Tibial nerve (tissue), 4 donors: Measurements from ENCODE around the gene PPP6C. TPM values are rescaled to one million over a fixed set of nuclear protein-coding genes. Genes with fewer than 3 reads are reported as not detected.

Experiments used
- DNase-seq, 2 donors: peaks; one replicate each; pipeline ENCODE4 v3.0.0-alpha.2; 2019; ENCODE audit warnings: low spot score in 2 of 2
- H3K27ac ChIP-seq, 4 donors: fragments of 200-600 bp; sonication (generic) in 3 of 4; one replicate each; pipeline ENCODE4 v1.5.1; 2017 to 2019; ENCODE audit warnings: mild to moderate bottlenecking in 1 of 4
- H3K27me3 ChIP-seq, 2 donors: fragments of 200-600 bp; sonication (generic) in 1 of 2; one replicate each; pipeline versions ENCODE4 v1.5.1 to v1.6.0; 2017 to 2019
- H3K36me3 ChIP-seq, 3 donors: fragments of 200-600 bp; sonication (generic); one replicate each; pipeline ENCODE4 v1.5.1; 2018 to 2019
- H3K4me1 ChIP-seq, 4 donors: fragments of 200-600 bp; sonication (generic) in 3 of 4; one replicate each; pipeline ENCODE4 v1.5.1; 2017 to 2019
- H3K4me3 ChIP-seq, 4 donors: fragments of 200-600 bp; sonication (generic) in 3 of 4; one replicate each; pipeline ENCODE4 v1.5.1; 2017 to 2019; ENCODE audit warnings: mild to moderate bottlenecking in 1 of 4, moderate library complexity in 1 of 4
- H3K9me3 ChIP-seq, 4 donors: fragments of 200-600 bp; sonication (generic) in 3 of 4; one replicate each; pipeline ENCODE4 v1.5.1; 2017 to 2019
- CTCF ChIP-seq, 5 experiments: fragments of 200-600 bp in 3 of 5; fragments of 450-650 bp in 2 of 5; sonication (generic) in 3 of 5; IDR thresholded peaks; one replicate each; pipeline ENCODE4 v1.5.1; 2016 to 2019; ENCODE audit warnings: antibody characterized with exemption in 5 of 5, mild to moderate bottlenecking in 3 of 5, moderate library complexity in 2 of 5
- EP300 ChIP-seq, 2 donors: sonication (generic); formaldehyde crosslinking; IDR thresholded peaks; one replicate each; pipeline ENCODE4 v1.6.1; 2017; ENCODE audit warnings: antibody characterized with exemption in 2 of 2, mild to moderate bottlenecking in 1 of 2
- POLR2A ChIP-seq, 2 donors: fragments of 450-650 bp; IDR thresholded peaks; one replicate each; pipeline ENCODE4 v1.6.1; 2017; ENCODE audit warnings: antibody characterized with exemption in 2 of 2, mild to moderate bottlenecking in 2 of 2, moderate library complexity in 2 of 2
- WGBS, 2 donors: methylation state at CpG; one replicate each; pipeline ENCODE4 v1.1.5; 2018; 5-methylcytosine and 5-hydroxymethylcytosine counted together
- total RNA-seq, 4 donors: library from RNA; depleted of rRNA; stranded (reverse); fragments of >200 nt; gene quantifications; one replicate each; pipeline ENCODE4 v1.1.0, GENCODE V29; 2016

PPP6C gene
- total RNA-seq, 4 donors from 2014 or later = 30.6 to 32.7 (median 31.6) TPM

GRCh38 chr9:125140576-125140975 lies 49.0 kb downstream of the PPP6C start:
- WGBS, 2 donors = 85 to 92% methylated on average over 1 of the region's 1 CpG
- no peak for DNase-seq
- H3K27ac ChIP-seq = no peak overlapping the region
- TF ChIP-seq CTCF (IDR thresholded peaks at IDR 0.05) = no peak
- TF ChIP-seq EP300 (IDR thresholded peaks at IDR 0.05) = no peak
- TF ChIP-seq POLR2A (IDR thresholded peaks at IDR 0.05) = no peak
- no peak overlapping the region for H3K4me3 ChIP-seq
- H3K4me1 ChIP-seq = peaks cover 0 to 15% (median 0%) of the 10 kb centered on the region in 4 donors
- H3K9me3 ChIP-seq = no peaks in the 10 kb centered on the region
- H3K27me3 ChIP-seq = no peaks in the 10 kb centered on the region
- H3K36me3 ChIP-seq = peaks cover 0 to 8% (median 0%) of the 10 kb centered on the region in 3 donors

- 51 to 60% methylated on average over 4 of the region's 4 CpGs for WGBS, 2 donors
- no peak for TF ChIP-seq CTCF (IDR thresholded peaks at IDR 0.05)
- no peak for TF ChIP-seq EP300 (IDR thresholded peaks at IDR 0.05)
- no peak for TF ChIP-seq POLR2A (IDR thresholded peaks at IDR 0.05)
- H3K36me3 ChIP-seq = peaks cover 0 to 12% (median 0%) of the 10 kb centered on the region in 3 donors
- no peaks in the 10 kb centered on the region for H3K27me3 ChIP-seq
- no peak overlapping the region for H3K4me3 ChIP-seq
- peaks cover 0 to 2% (median 0%) of the 10 kb centered on the region in 4 donors for H3K4me1 ChIP-seq
- no peak overlapping the region for H3K27ac ChIP-seq
- no peak for DNase-seq
- H3K9me3 ChIP-seq = no peaks in the 10 kb centered on the region
Observed at GRCh38 chr9:125137200-125137599, 52.4 kb downstream of the PPP6C start.

GRCh38 chr9:125134976-125135375 lies 54.6 kb downstream of the PPP6C start:
- H3K27me3 ChIP-seq = no peaks in the 10 kb centered on the region
- no peak for TF ChIP-seq CTCF (IDR thresholded peaks at IDR 0.05)
- no peak for TF ChIP-seq POLR2A (IDR thresholded peaks at IDR 0.05)
- TF ChIP-seq EP300 (IDR thresholded peaks at IDR 0.05) = no peak
- H3K27ac ChIP-seq = no peak overlapping the region
- no peak overlapping the region for H3K4me3 ChIP-seq
- H3K4me1 ChIP-seq = no peaks in the 10 kb centered on the region
- peaks cover 0 to 9% (median 0%) of the 10 kb centered on the region in 3 donors for H3K36me3 ChIP-seq
- no peak for DNase-seq
- H3K9me3 ChIP-seq = no peaks in the 10 kb centered on the region

- 69 to 74% methylated on average over 1 of the region's 1 CpG for WGBS, 2 donors
- Histone ChIP-seq H3K36me3 (peaks cover 0 to 4% (median 0%) of the 10 kb centered on the region in 3 donors), H3K27ac (no peak overlapping the region), H3K27me3 (no peaks in the 10 kb centered on the region), H3K4me1 (no peaks in the 10 kb centered on the region), H3K4me3 (no peak overlapping the region), H3K9me3 (no peaks in the 10 kb centered on the region)
- TF ChIP-seq POLR2A (IDR thresholded peaks at IDR 0.05) (no peak), CTCF (IDR thresholded peaks at IDR 0.05) (no peak), EP300 (IDR thresholded peaks at IDR 0.05) (no peak)
- no peak for DNase-seq
Observed at GRCh38 chr9:125133403-125134329, 55.9 kb downstream of the PPP6C start.

- 93 to 94% methylated on average over 6 of the region's 6 CpGs for WGBS, 2 donors
- H3K4me3 ChIP-seq = no peak overlapping the region
- H3K36me3 ChIP-seq = peaks cover 0 to 4% (median 0%) of the 10 kb centered on the region in 3 donors
- DNase-seq = no peak
- H3K27me3 ChIP-seq = no peaks in the 10 kb centered on the region
- H3K4me1 ChIP-seq = peaks cover 0 to 6% (median 2%) of the 10 kb centered on the region in 4 donors
- TF ChIP-seq CTCF (IDR thresholded peaks at IDR 0.05) (no peak), POLR2A (IDR thresholded peaks at IDR 0.05) (no peak), EP300 (IDR thresholded peaks at IDR 0.05) (no peak)
- no peaks in the 10 kb centered on the region for H3K9me3 ChIP-seq
- H3K27ac ChIP-seq = no peak overlapping the region
Observed at GRCh38 chr9:125131778-125132177, 57.8 kb downstream of the PPP6C start.
